H1 (cell line): ENCODE results near the gene NSG2. TPM values are rescaled to one million over a fixed set of nuclear protein-coding genes. Genes with fewer than 3 reads are reported as not detected.

Experiments
- CTCF ChIA-PET: fragments of 300-600 bp; sonication (Branson Sonifier 250); formaldehyde crosslinking; loops from one replicate; lab custom pipeline; 2021; ENCODE audit not compliant: partially characterized antibody; lab: Charles Lee
- POLR2A ChIA-PET: fragments of 300-600 bp; sonication (Branson Sonifier 250); formaldehyde crosslinking; loops from one replicate; lab custom pipeline; 2021; ENCODE audit warnings: inconsistent platforms; ENCODE audit not compliant: partially characterized antibody; lab: Charles Lee
- DNase-seq, 2 experiments: peaks; one replicate each; pipeline versions ENCODE4 v3.0.0 to v3.0.0-alpha.2; 2010 to 2022; ENCODE audit warnings: low spot score in 2 of 2, low read depth in 1 of 2, mixed read lengths in 1 of 2
- FAIRE-seq: peaks from 2 replicates; lab custom pipeline; 2011; peaks lifted over from hg19 to GRCh38; lab: Jason Lieb, UNC
- H2AFZ ChIP-seq: 2 replicates; pipeline ENCODE4 v1.8.1; 2012; ENCODE audit warnings: low read length, inconsistent platforms
- H2AK5ac ChIP-seq: 2 replicates; pipeline ENCODE4 v1.6.1; 2013; ENCODE audit warnings: low read depth, low read length
- H2BK120ac ChIP-seq: replicated peaks from 2 replicates; pipeline ENCODE3; 2013; ENCODE audit warnings: low read depth, low read length, inconsistent platforms
- H2BK12ac ChIP-seq: 2 replicates; pipeline ENCODE4 v1.6.1; 2013; ENCODE audit warnings: low read depth, low read length
- H2BK15ac ChIP-seq: 2 replicates; pipeline ENCODE4 v1.6.1; 2013; ENCODE audit warnings: low read length
- H2BK20ac ChIP-seq: 2 replicates; pipeline ENCODE4 v1.6.1; 2013; ENCODE audit warnings: low read length
- H2BK5ac ChIP-seq: 2 replicates; pipeline ENCODE4 v1.6.1; 2013; ENCODE audit warnings: low read depth, low read length
- H3K14ac ChIP-seq: 2 replicates; pipeline ENCODE4 v1.6.1; 2013; ENCODE audit warnings: inconsistent platforms; ENCODE audit not compliant: insufficient read length
- H3K18ac ChIP-seq: 2 replicates; pipeline ENCODE4 v1.6.1; 2013; ENCODE audit warnings: low read length; ENCODE audit errors: extremely low read depth
- H3K23ac ChIP-seq: 2 replicates; pipeline ENCODE4 v1.6.1; 2013; ENCODE audit warnings: inconsistent platforms; ENCODE audit not compliant: insufficient read length
- H3K23me2 ChIP-seq: 2 replicates; pipeline ENCODE4 v1.6.1; 2013; ENCODE audit warnings: low read depth, low read length
- H3K27ac ChIP-seq: 2 replicates; pipeline ENCODE4 v1.6.1; 2011; ENCODE audit warnings: low read depth, low read length, inconsistent platforms
- H3K27me3 ChIP-seq, 4 experiments: replicated peaks in 1 of 4; 1 replicate in 1 of 4; 2 replicates in 3 of 4; pipeline versions ENCODE4 v1.6.1 to v1.8.1; 2011 to 2013; ENCODE audit warnings: low read length in 3 of 4, mild to moderate bottlenecking in 3 of 4, inconsistent platforms in 2 of 4, mixed read lengths in 2 of 4, moderate library complexity in 1 of 4; ENCODE audit not compliant: control insufficient read depth in 3 of 4, insufficient read depth in 3 of 4; ENCODE audit errors: extremely low read depth in 1 of 4
- H3K36me3 ChIP-seq, 4 experiments: 2 replicates each; pipeline versions ENCODE4 v1.6.1 to v1.8.1; 2011 to 2013; ENCODE audit warnings: mild to moderate bottlenecking in 4 of 4, low read length in 3 of 4, moderate library complexity in 2 of 4, control low read depth in 1 of 4, inconsistent platforms in 1 of 4; ENCODE audit not compliant: insufficient read depth in 4 of 4, control insufficient read depth in 2 of 4
- H3K4ac ChIP-seq: replicated peaks from 2 replicates; pipeline ENCODE3; 2013; ENCODE audit warnings: low read length, low read depth, mixed read lengths, inconsistent platforms; ENCODE audit not compliant: insufficient read length
- H3K4me1 ChIP-seq, 4 experiments: replicated peaks in 1 of 4; 1 replicate in 1 of 4; 2 replicates in 3 of 4; pipeline versions ENCODE4 v1.6.1 to v1.8.1; 2011 to 2013; ENCODE audit warnings: low read length in 3 of 4, inconsistent platforms in 2 of 4, mixed read lengths in 1 of 4; ENCODE audit not compliant: insufficient read depth in 4 of 4, control insufficient read depth in 3 of 4
- H3K4me2 ChIP-seq, 2 experiments: 2 replicates each; pipeline versions ENCODE4 v1.6.1 to v1.8.1; 2011 to 2013; ENCODE audit warnings: low read depth in 2 of 2, low read length in 2 of 2, control low read depth in 1 of 2, inconsistent platforms in 1 of 2, mild to moderate bottlenecking in 1 of 2; ENCODE audit not compliant: insufficient read depth in 1 of 2
- H3K4me3 ChIP-seq, 4 experiments: fragments of 200-600, 300-600 bp in 1 of 4; sonication (generic), shearing (Covaris generic), sonication (Bioruptor Twin) in 1 of 4; 2 replicates each; pipeline versions ENCODE4 v1.5.1 to v1.8.1; 2011 to 2016; ENCODE audit warnings: low read length in 4 of 4, low read depth in 3 of 4, control low read depth in 2 of 4, inconsistent platforms in 2 of 4, mild to moderate bottlenecking in 2 of 4, mixed read lengths in 1 of 4, moderate library complexity in 1 of 4; ENCODE audit not compliant: insufficient read depth in 2 of 4; ENCODE audit errors: extremely low read depth in 1 of 4
- H3K56ac ChIP-seq: replicated peaks from 2 replicates; pipeline ENCODE3; 2013; ENCODE audit warnings: low read depth, mild to moderate bottlenecking, mixed read lengths, low read length, inconsistent platforms; ENCODE audit not compliant: insufficient read length
- H3K79me1 ChIP-seq: 2 replicates; pipeline ENCODE4 v1.6.1; 2013; ENCODE audit warnings: low read depth, low read length, control low read depth
- H3K79me2 ChIP-seq, 2 experiments: 2 replicates each; pipeline versions ENCODE4 v1.6.1 to v1.8.1; 2012 to 2013; ENCODE audit warnings: low read length in 2 of 2, mild to moderate bottlenecking in 2 of 2, inconsistent platforms in 1 of 2; ENCODE audit not compliant: insufficient read depth in 2 of 2, control insufficient read depth in 1 of 2
- H3K9ac ChIP-seq, 4 experiments: replicated peaks in 1 of 4; 1 replicate in 1 of 4; 2 replicates in 3 of 4; pipeline versions ENCODE4 v1.6.1 to v1.8.1; 2011 to 2013; ENCODE audit warnings: low read depth in 3 of 4, low read length in 3 of 4, control low read depth in 2 of 4, mild to moderate bottlenecking in 2 of 4, moderate library complexity in 2 of 4, inconsistent platforms in 1 of 4; ENCODE audit errors: extremely low read depth in 1 of 4
- H3K9me3 ChIP-seq, 2 experiments: 2 replicates each; pipeline versions ENCODE4 v1.6.1 to v1.8.1; 2012 to 2013; ENCODE audit warnings: mild to moderate bottlenecking in 2 of 2, moderate library complexity in 2 of 2, control low read depth in 1 of 2, inconsistent platforms in 1 of 2, low read depth in 1 of 2, low read length in 1 of 2, mixed read lengths in 1 of 2; ENCODE audit not compliant: insufficient read depth in 2 of 2
- H4K20me1 ChIP-seq, 2 experiments: replicated peaks in 1 of 2; 2 replicates each; pipeline versions ENCODE3 to v1.8.1; 2011 to 2013; ENCODE audit warnings: inconsistent platforms in 2 of 2, low read length in 2 of 2, mild to moderate bottlenecking in 1 of 2; ENCODE audit not compliant: insufficient read depth in 2 of 2, control insufficient read depth in 1 of 2
- H4K5ac ChIP-seq: 2 replicates; pipeline ENCODE4 v1.6.1; 2013; ENCODE audit warnings: low read length, low read depth, mixed read lengths, inconsistent platforms; ENCODE audit not compliant: insufficient read length
- H4K8ac ChIP-seq: 2 replicates; pipeline ENCODE4 v1.8.0; 2013; ENCODE audit warnings: mild to moderate bottlenecking, moderate library complexity, low read length, inconsistent platforms; ENCODE audit not compliant: insufficient read depth; ENCODE audit errors: extremely low read depth
- H4K91ac ChIP-seq: replicated peaks from 2 replicates; pipeline ENCODE3; 2013; ENCODE audit warnings: low read length, mixed read lengths, inconsistent platforms; ENCODE audit not compliant: insufficient read length
- CBX5 ChIP-seq: fragments of 300-800, 300-1000 bp; sonication (generic); IDR thresholded peaks from 2 replicates; pipeline ENCODE4 v1.7.1; 2016; ENCODE audit warnings: antibody characterized with exemption, low read length, low read depth
- EGR1 ChIP-seq: IDR thresholded peaks from 2 replicates; pipeline ENCODE4 v1.6.1; 2011; ENCODE audit warnings: low read depth, low read length, borderline replicate concordance
- GTF2F1 ChIP-seq: IDR thresholded peaks from 2 replicates; pipeline ENCODE4 v1.6.1; 2012; ENCODE audit warnings: low read depth, low read length, improper control_type of control experiment, borderline replicate concordance
- RAD21 ChIP-seq, 2 experiments: IDR thresholded peaks in 1 of 2; conservative IDR thresholded peaks in 1 of 2; 2 replicates each; pipeline ENCODE4 v1.6.1; 2011; ENCODE audit warnings: low read depth in 2 of 2, low read length in 2 of 2, improper control_type of control experiment in 1 of 2, inconsistent platforms in 1 of 2, mild to moderate bottlenecking in 1 of 2, moderate library complexity in 1 of 2
- RBBP5 ChIP-seq: IDR thresholded peaks from 2 replicates; pipeline ENCODE4 v1.7.1; 2012; ENCODE audit warnings: low read depth, mild to moderate bottlenecking, inconsistent platforms, low read length, moderate library complexity, borderline replicate concordance
- SUZ12 ChIP-seq: fragments of 200-600 bp; sonication (generic); IDR thresholded peaks from 2 replicates; pipeline ENCODE4 v1.6.1; 2012; ENCODE audit warnings: mild to moderate bottlenecking, inconsistent platforms, low read length, moderate library complexity, mixed read lengths
- TBP ChIP-seq: IDR thresholded peaks from 2 replicates; pipeline ENCODE4 v1.6.1; 2011; ENCODE audit warnings: low read depth, low read length, improper control_type of control experiment
- ZNF274 ChIP-seq: IDR thresholded peaks from 2 replicates; pipeline ENCODE4 v1.7.0; 2012; ENCODE audit warnings: low read length, borderline replicate concordance; ENCODE audit errors: extremely low read depth
- WGBS, 2 experiments: shearing (Covaris generic) in 1 of 2; methylation state at CpG; one replicate each; pipeline versions ENCODE4 v1.1.6 to v1.1.7; 2013 to 2015; ENCODE audit warnings: low lambda C conversion rate in 2 of 2, mixed read lengths in 2 of 2, inconsistent platforms in 1 of 2, low coverage in 1 of 2, missing lambda C conversion rate in 1 of 2; ENCODE audit not compliant: insufficient replicate concordance in 2 of 2, insufficient coverage in 1 of 2, insufficient read length in 1 of 2; ENCODE audit errors: extremely low coverage in 1 of 2, missing lambda C conversion rate in 1 of 2; 5-methylcytosine and 5-hydroxymethylcytosine counted together
- polyA plus RNA-seq, 7 experiments: library from polyadenylated mRNA; depleted of rRNA in 3 of 7; stranded (reverse) in 5 of 7; unstranded in 2 of 7; fragments of >200 nt in 5 of 7; fragments of 200-250 nt in 2 of 7; gene quantifications; 1 replicate in 5 of 7; 2 replicates in 1 of 7; 4 replicates in 1 of 7; pipeline versions ENCODE4 v1.2.1 to v1.2.3, GENCODE V29; 2011 to 2013; ENCODE audit warnings: missing spikeins in 2 of 7, mixed read lengths in 2 of 7
- total RNA-seq: library from RNA; stranded (reverse); fragmentation: NEBNext Ultra II Directional; extraction: Animal tissue kit (Norgen Biotek cat#: 25700); gene quantifications from 2 replicates; pipeline ENCODE4 v1.2.1, GENCODE V29; 2021
- TF ChIP-seq, protein P1 (sequence below): IDR thresholded peaks from 2 replicates; pipeline ENCODE4 v1.6.1; 2012; ENCODE audit warnings: inconsistent platforms

Gene NSG2
- total and polyA plus RNA-seq, 2 of the 8 experiments (the other 6 are each of a cell fraction or from before 2014, with no cell fraction given) = 0.56 to 0.78 TPM

DNA sequence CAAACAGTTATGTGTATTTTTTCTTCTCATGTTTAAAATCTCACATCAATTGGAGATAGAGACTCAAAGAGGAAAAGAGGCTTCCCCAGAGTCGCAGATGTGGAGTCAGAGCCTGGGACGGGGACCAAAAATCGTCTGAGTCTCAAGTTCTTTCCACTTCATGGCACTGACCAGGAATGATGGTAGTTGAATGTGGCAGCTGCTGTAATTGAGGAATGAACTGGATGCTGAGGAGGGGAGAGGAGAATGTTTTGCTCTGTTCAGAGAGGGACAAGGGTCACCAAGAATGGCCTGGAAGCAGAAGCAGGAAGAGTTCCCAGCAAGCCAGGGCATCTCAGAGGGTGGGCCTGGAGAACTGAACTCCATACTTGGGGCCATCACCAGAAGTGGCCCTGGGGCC is 103.9 kb downstream of the NSG2 start:
- Histone ChIP-seq H4K5ac (no peak overlapping the region), H2BK15ac (no peak overlapping the region), H2BK12ac (no peak overlapping the region), H3K4me3 (no peak overlapping the region), H3K14ac (no peak overlapping the region), H2BK20ac (no peak overlapping the region), H3K56ac (no peak overlapping the region), H2BK5ac (no peak overlapping the region), H2AK5ac (no peak overlapping the region), H3K36me3 (no peaks in the 10 kb centered on the region), H3K9ac (no peak overlapping the region), H3K79me2 (no peaks in the 10 kb centered on the region), H2BK120ac (no peak overlapping the region), H3K27ac (no peak overlapping the region), H4K20me1 (no peaks in the 10 kb centered on the region), H4K8ac (no peak overlapping the region), H3K18ac (no peak overlapping the region), H3K9me3 (no peaks in the 10 kb centered on the region), H3K4me2 (no peak overlapping the region), H3K4me1 (no peaks in the 10 kb centered on the region), H3K4ac (no peak overlapping the region), H3K23me2 (peaks cover 3% of the 10 kb centered on the region; the same call in 1 of the 2 replicates), H2AFZ (no peak overlapping the region), H3K23ac (no peak overlapping the region), H3K79me1 (no peaks in the 10 kb centered on the region), H3K27me3 (peaks cover 0 to 3% (median 0%) of the 10 kb centered on the region in 4 experiments; a peak in 1 of 7 replicates), H4K91ac (no peak overlapping the region)
- 67% methylated on average over 3 of the region's 3 CpGs; no CpG with 5 or more reads in 1 of the 2 experiments for WGBS, 2 experiments
- CTCF ChIA-PET = interaction anchor here (1.8 kb wide), 1 partner anchor 13 kb away, joined by 4 read pairs; no protein-coding TSS in a partner anchor
- TF ChIP-seq, protein P1, sequence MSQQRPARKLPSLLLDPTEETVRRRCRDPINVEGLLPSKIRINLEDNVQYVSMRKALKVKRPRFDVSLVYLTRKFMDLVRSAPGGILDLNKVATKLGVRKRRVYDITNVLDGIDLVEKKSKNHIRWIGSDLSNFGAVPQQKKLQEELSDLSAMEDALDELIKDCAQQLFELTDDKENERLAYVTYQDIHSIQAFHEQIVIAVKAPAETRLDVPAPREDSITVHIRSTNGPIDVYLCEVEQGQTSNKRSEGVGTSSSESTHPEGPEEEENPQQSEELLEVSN = no peak
- TF ChIP-seq EGR1 (no peak), GTF2F1 (no peak), SUZ12 (no peak), CBX5 (no peak), ZNF274 (no peak), RBBP5 (no peak), TBP (no peak), RAD21 (IDR thresholded peaks at IDR 0.05 in 1 of 2, conservative IDR thresholded peaks at IDR 0.05 in 1 of 2; ENCODE audit: low read depth in 2 of 2, low read length in 2 of 2) (no peak)
- FAIRE-seq (no peak), DNase-seq (no peak)
- POLR2A ChIA-PET = no interaction called here
